ENCODE data around the gene ISG20.
"Not testable (repeated sequence)": the region's sequence is repeated elsewhere in the genome, so short reads cannot be mapped to it uniquely, and the experiment has no call there.

ISG20 gene

DNA sequence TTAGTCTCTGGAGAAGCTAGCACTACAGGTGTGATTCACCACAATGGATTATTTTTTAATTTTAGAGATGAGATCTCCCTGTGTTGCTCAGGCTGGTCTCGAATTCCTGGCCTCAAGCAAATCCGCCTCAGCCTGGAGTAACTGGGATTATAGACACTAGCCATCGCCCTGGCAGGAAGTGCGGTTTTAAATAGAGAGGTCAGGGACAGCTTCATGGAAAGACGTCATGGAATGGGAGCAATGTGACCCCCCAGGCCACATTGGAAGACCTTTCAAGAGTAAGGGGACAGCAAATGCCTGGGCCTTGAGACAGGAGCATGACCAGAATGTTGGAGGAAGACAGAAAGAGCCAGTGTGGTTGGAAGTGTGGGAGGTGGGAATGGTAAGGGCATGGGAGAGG, 2.2 kb upstream of the ISG20 start:
- no peak for DNase-seq (ENCODE audit: low read depth)

DNA sequence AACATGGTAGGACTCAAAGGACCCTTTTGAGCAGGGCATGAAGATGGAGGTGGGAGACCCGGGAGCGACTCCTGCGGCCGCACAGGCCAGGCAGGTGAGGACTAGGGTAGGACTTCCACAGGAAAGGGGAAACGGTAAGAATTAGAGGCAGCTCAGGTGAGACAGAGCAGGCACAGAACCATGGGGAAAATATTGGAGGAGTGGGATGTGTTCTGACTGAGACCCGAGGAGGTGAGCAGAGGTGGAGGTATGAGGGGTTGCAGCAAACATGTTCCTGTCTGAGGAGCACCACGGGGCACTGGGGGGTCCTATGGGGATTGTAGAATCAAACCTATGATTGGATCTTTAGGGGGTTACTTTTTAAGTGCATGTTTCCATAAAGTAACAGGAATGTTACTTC, 1.4 kb upstream of the ISG20 start:
- no peak for DNase-seq (ENCODE audit: low read depth)

DNA sequence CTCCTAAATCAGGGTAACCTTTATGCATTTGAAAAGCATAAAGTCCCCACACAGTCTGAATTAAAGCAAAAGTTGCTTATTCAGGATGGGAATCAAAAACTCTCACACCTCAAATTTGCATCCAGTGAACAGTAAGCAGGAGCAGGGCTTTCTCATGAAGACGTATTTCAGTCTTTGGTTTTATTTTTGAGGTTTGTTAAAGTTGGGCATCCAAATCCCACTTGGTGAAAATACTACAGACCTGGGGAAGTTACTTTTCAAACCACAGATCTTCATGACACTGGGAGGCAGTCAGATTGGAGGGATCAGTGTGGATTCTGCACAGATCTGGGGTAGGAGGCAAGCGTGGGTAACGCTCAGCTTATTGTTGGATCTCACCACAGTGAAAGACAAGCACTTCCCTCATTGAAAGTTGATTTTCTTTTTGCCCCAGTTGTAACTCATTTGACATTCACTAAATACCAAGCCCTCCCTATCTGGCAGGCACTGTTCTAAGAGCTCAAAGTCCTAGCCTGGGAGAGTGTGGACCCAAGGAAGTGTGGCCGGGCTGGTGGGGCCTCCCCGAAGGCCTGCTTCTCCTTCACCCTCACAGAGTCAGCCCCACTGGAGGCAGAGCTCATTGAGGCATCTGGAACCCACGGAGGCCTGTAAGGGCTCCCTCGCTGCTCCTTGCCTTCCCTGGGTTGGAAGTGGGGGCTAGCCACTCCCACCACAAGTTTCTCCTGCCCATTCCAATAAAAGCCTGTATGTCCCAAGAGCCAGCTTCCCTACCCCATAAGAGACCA, 783 bp upstream of the ISG20 start:
- no peak for DNase-seq (ENCODE audit: low read depth)

DNA sequence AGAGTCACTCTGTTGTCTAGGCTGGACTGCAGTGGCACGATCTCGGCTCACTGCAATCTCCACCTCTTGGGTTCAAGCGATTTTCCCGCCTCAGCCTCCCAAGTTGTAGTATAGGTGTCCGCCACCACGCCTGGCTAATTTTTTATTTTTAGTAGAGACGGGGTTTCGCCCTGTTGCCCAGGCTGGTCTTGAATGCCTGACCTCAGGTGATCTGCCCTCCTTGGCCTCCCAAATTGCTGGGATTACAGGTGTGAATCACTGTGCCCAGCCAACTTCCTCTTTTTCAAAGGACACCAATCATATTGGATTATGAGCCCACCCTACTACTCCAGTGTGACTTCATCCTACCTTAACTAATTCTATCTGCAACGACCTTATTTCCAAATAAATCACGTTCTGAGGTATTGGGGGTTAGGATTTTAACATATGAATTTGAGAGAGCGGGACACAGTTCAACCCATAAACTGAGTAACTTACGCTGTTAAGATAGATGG, 3.2 kb downstream of the ISG20 start:
- no peak for DNase-seq (ENCODE audit: low read depth)

DNA sequence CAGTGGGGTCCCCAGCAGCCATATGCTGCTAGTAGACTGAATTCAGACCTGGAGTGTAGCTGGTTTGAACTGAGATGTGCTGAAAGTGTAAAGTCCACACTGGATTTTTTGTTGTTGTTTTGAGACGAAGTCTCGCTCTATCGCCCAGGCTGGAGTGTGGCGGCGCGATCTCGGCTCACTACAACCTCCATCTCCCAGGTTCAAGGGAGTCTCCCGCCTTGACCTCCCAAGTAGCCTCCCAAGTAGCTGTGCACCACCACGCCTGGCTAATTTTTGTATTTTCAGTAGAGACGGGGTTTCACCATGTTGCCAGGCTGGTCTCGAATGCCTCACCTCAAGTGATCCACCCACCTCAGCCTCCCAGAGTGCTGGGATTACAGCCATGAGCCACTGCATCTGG, 3.7 kb downstream of the ISG20 start:
- DNase-seq (ENCODE audit: low read depth): not testable (repeated sequence)

DNA sequence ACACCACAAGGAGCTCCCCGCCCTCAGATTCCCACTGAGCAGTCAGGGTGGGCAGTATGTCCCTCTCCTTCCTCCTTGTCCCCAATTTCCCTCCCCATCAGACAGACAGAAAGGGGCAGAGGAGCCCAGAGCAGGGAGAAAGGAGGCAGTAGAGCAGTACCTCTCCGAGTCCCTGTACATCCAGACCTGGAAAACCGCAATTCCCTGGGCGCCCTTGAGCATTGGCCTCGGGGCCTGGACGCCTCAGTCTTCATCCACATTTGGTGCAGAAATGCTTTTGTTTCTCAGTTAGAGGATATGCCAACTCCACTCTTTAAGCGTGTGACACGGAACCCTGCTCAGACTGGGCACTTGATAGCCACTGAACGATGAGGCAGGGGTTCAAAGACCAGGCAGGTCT, 5.9 kb downstream of the ISG20 start:
- DNase-seq (ENCODE audit: low read depth): no peak

DNA sequence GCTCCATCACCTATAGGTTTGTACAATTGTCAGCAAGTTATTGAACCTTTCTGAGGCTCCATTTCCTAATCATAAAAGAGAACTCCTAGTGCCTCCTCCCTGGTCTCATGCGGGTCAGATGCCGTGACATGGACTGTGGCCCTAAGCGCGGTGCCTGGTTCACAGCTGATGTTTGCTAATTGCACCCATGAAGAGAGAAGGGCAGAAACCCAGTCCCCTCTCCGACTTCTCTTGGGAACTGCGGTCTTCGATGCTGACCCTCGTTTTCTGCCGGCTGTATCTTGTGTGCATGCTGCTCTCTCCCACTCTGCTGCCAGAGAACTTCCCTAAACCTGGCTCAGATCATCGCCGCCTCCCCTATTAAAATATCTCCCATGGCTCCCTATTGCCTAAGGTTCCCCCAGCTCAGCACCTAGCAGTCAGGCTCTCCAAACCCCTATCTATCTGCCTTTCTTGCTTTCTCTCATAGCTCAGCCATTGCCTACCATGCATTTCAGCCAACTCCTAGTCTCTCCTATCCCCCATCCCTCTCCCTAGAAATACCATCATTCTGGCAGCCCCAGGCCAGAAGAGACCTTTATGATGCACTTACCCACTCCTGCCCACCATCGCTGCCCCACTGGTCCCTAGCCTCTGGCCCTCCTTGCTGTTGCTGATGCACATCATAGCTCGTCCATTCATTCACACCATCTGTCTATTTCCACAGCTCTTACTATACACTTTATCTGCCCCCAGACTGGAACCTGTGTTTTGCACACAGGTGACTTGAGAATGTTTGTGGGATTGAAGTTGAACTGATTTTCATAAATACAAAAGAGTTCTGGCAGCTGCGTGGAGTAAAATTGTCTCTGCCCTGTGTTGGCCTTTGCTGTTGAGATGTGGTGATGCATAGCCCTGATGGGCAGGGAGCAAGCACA, 6.6 kb downstream of the ISG20 start:
- DNase-seq (ENCODE audit: low read depth): no peak

DNA sequence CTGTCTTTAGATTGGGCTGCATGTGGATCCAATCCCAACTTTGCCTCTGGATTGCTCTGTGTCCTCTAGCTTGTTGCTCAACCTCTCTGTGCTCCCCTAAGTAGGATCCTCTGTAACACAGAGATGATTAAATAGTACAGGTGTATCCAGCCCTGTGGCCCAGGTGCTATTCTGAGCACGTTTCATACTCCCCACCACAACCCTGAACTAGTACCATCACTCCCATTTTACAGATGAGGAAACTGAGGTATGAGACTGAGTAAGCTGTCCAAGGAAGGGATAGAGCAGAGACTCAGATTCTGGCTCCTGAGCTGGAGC, 7.2 kb downstream of the ISG20 start:
- no peak for DNase-seq (ENCODE audit: low read depth)

DNA sequence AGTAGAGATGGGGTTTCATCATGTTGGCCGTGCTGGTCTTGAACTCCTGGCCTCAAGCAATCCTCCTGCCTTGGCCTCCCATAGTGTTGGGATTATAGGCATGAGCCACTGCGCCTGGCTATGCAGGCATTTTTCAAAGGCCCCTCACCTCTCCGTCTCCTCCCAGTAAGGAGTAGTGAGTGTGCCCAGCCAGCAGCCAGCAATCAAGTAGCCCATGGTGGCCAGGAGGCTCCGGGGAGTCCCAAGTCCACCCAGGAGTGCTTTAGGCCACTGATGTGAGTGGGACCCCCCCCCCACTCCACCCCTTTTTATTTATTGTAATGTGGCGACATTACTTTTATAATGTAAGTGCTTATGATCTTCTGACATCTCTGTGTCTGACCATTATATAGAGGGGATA, 8.1 kb downstream of the ISG20 start:
- no peak for DNase-seq (ENCODE audit: low read depth)

DNA sequence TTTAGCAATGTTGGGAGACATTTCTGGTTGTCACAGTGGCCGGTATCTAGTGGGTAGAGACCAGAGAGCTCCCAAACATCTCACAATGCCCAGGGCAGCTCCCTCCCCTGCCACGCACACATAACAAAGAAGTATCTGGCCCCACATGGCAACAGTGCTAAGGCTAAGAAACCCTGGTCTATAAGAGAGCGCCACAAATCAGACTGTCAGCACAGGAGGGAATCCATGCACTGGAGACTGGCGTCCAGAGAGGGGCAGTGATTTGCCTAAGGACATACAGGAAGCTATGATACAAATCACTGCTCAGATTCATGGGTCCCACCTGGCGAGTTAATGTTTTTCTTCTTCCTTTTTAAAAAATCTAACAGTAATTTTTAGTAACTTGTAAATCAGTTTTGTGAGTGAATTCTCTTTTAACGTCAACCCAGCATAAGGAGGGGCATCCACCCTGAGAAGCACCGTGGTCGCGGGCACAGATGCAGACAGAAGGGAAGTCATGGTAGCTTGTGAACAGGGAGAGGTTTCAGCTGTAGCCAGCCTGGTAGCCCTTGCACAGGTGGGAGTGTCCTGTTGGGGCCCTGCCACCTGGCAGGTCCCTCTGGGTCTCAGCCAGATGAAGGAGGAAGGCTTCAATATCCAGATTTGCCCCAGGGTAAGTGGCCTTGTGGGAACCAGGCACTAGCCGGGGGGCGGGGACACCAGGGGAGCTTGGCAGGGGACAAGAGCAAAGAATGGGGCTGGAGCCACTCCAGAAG, 8.7 kb downstream of the ISG20 start:
- DNase-seq (ENCODE audit: low read depth): no peak

DNA sequence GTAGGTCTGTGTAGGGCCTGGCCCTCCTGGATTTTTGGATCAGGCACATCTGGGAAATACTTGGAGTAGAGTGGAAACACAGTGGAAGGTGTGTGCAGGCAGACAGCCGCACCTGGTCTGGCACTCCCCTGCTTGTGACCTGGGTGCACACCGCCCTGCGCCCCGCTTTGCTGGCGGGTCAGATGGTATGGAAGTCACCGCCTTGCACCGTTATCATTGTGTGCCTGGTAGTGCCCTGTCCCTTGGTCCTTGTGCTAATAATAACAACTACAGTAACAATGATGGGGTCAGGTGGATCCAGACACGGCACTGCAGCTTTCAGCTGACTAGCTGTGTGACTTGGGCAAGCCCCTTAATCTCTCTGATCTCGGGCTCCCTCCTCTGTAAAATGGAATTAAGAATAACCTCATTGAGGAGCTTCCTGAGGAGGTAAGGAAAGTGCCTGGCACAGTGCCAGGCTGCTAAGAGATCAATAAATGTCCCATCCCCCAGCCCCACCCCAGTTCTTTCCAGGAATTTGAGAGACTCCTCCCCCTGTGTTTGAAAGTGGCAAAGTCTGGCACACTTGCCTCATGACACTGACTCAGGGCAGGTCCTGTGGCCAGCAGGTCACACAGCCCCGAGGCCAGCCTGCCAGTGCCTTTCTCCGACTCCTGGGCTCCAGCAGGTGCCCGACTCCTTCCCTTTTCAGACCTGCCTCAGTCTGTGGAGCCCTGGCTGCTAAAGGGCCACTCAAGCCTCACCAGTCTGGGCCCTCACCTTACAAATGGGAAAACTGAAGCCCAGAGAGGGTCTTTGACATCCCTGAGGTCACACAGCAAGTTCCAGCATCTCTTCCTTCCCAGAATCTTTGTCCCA, 9.8 kb downstream of the ISG20 start:
- DNase-seq (ENCODE audit: low read depth): no peak

DNA sequence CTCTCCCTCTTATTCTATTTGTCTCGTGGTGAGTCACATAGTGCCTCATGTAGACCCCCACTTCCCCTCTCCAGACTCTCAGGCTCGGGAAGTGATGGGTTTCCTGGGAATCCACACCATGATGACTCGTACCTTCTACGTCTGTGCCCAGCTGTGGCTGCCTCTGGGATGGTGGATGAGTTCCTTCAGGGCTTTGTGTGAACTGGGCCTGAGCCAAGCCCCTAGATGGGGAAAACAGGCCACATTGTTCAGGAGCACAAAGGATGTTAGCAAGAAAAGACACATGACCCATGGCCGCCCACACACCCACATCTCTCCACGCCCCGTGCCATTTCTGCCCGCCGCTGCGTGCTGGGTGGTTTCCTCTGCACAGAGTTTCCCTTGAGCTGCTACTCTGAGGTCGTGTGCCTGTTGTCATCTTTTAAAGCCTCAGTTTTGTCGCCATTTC, 10.5 kb downstream of the ISG20 start:
- DNase-seq (ENCODE audit: low read depth): peak; percentile 55

DNA sequence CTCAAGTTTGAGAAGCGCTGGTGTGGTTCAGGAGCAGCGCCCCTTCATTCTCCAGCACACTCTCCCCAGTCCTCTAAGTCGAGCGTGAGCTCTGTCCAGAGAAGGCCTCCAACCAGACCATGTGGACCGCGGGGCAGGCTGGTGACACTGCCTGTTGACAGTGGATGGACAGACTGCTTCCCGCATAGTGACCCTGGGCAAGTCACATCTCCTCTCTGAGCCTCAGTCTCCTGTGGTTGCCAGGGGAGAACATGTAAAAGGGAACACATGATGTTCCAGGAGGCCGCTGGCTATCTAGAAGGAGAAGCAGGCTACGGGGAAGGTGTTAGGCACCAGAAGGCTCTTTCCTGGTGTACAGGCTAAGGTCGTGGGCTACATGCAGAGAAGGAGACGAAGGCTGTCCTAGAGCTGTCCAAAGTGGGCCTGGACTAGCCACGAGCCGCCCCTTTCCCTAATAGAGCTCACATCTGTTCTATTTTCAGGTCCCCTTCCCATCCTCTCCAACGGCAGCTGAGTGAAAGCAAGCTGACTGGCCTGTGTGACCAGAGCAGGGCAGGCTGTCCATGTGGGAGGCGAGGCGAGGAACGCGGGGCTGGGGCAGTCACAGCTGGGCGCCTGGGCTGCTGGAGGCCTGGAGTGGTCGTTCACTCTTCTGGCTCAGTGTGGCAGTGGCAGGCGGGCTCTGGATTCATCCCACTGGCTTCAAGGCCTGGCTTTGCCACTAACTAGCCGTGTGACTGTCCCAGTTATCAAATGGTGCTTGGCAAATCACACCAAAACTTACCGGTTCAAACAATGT, 11.1 kb downstream of the ISG20 start:
- DNase-seq (ENCODE audit: low read depth): no peak

DNA sequence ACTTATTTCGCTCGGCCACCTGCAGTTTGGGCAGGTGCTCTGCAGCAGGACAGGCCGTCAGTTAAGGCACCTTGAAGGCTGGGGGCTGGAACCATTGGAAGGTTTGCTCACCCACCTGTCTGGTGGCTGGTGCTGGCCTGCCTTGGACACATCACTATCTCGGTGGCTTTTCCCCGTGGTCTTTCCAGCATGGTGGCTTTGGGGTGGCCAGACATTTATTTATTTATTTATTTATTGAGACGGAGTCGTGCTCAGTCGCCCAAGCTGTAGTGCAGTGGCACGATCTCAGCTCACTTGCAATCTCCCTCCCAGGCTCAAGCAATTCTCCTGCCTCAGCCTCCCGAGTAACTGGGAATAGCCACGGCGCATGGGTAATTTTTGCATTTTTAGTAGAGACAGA, 11.7 kb downstream of the ISG20 start:
- DNase-seq (ENCODE audit: low read depth): no peak

DNA sequence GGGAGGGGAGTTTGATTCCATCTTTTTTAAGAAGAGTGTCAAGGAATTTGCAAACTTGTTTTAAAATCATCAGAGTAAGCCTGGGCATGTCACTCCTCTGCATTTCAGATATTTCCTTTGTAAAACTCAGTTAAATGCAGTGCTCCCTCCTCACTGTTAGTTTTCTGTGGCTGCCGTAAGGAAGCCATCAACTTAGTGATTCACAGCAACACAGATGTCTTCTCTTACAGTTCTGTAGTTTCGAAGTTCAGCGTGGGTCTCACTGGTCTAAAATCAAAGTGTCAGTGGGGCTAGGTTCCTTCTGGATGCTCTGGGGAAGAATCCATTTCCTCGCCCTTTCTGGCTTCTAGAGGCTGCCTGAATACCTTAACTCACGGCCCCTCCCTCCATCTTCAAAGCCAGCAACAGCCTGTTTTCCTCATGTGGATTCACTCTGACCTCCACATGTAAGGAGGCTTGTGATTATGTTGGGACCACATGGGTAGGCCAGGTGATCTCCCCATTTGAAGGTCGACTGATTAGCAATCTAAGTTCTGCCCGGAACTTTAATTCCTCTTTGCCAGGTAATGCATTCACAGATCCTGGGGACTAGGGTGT, 12.4 kb downstream of the ISG20 start:
- no peak for DNase-seq (ENCODE audit: low read depth)

DNA sequence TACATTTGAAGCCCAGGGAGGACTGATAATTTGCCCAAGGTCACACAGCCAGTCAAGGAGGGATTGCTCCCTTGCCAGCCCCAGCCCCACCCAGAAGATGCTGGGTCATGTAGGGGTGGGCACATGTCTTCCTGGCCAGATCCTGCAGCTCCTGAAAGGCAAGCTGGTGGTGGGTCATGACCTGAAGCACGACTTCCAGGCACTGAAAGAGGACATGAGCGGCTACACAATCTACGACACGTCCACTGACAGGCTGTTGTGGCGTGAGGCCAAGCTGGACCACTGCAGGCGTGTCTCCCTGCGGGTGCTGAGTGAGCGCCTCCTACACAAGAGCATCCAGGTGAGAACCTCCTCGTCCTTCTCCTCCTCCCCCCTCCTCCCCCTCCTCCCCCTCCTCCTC, 13.2 kb downstream of the ISG20 start:
- no peak for DNase-seq (ENCODE audit: low read depth)

DNA sequence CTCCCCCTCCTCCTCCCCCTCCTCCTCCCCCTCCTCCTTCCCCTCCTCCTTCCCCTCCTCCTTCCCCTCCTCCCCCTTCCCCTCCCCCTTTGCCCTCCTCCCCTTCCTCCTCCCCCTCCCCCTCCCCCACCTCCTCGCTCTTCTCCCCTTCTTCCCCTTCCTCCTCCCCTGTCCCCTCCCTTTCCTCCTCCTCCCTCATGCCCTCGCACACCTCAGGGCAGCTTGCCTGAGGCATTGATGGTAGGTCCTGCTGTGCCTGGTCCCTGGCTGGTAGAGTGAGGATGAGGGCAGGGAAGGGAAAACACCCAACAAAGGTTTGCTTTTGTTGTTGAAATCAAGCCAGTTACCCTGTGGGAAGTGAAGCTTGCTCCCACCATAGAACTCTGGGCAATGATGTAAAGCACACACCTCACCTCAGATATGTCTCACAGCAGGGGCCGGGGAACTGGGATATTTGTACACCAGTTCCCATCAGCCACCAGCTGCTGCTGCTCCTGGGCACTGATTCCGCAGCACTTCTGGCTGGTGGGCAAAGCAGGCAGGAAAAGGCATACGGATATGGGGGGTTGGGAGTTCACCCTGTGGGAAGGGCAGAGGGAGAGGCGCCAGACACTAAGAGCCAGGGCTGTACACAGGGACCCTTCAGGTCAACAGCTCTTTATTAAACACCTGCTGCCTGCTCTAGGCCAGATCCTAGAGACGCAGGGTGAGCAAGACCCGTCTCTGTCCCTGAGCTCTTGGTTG, 13.8 kb downstream of the ISG20 start:
- no peak for DNase-seq (ENCODE audit: low read depth)

DNA sequence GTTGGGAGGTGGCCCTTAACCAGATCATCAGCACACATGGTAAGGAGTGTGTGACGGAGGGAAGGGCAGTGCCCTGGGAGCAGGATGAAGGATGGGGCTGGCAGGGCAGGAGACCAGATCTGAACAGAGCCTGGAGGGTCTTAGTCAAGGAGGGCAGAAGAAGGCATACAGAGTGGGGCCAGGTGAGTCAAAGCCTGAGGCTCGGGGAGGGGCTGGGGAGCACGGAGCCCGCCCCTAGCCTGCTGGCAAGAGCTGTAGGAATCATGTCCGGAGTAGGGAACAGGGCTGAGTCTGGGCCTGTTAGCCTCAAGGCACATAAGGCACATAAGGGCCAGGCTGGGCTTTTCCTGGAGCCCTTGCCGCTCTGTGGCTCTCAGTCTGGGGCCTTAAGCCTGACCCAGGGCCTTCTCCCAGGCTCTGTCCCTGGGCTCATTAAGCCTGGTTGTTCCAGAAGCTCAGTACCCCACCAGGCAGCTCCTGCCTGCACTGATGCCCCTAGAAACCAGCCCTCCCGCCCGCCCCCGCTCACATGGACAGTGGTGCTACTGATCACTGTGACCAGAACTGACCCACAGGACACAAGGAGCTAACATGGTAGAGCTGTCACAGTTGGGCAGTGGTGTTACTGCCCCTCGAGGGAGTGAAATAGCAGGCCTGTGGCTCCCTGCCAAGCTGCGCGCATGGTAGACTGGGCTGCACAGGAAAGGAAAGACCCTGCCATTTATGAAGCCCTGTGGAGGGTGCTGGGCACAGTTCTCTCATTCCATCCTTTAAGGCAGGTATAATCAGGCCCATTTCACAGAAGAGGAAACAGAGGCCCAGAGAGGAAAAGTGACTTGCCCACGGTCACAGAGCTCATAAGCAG, 14.6 kb downstream of the ISG20 start:
- DNase-seq (ENCODE audit: low read depth): no peak
